H1 (cell line): Measurements from ENCODE around the gene CC2D1A. TPM values are rescaled to one million over a fixed set of nuclear protein-coding genes. Genes with fewer than 3 reads are reported as not detected.

Experiments used
- CHD1 ChIP-seq: IDR thresholded peaks from 2 replicates; pipeline ENCODE4 v1.6.1; 2012; ENCODE audit warnings: low read depth, low read length, improper control_type of control experiment
- CHD7 ChIP-seq: fragments of 300-600 bp; sonication (generic); IDR thresholded peaks from 2 replicates; pipeline ENCODE4 v1.7.1; 2012; ENCODE audit warnings: low read length, moderate library complexity, mild to moderate bottlenecking, inconsistent platforms; ENCODE audit not compliant: insufficient replicate concordance
- polyA plus RNA-seq, 7 experiments: library from polyadenylated mRNA; depleted of rRNA in 3 of 7; stranded (reverse) in 5 of 7; unstranded in 2 of 7; fragments of >200 nt in 5 of 7; fragments of 200-250 nt in 2 of 7; gene quantifications; 1 replicate in 5 of 7; 2 replicates in 1 of 7; 4 replicates in 1 of 7; pipeline versions ENCODE4 v1.2.1 to v1.2.3, GENCODE V29; 2011 to 2013; ENCODE audit warnings: missing spikeins in 2 of 7, mixed read lengths in 2 of 7
- total RNA-seq: library from RNA; stranded (reverse); fragmentation: NEBNext Ultra II Directional; extraction: Animal tissue kit (Norgen Biotek cat#: 25700); gene quantifications from 2 replicates; pipeline ENCODE4 v1.2.1, GENCODE V29; 2021

CC2D1A gene
- total and polyA plus RNA-seq, 2 of the 8 experiments (the other 6 are each of a cell fraction or from before 2014, with no cell fraction given) = 12.5 to 33.0 TPM

DNA sequence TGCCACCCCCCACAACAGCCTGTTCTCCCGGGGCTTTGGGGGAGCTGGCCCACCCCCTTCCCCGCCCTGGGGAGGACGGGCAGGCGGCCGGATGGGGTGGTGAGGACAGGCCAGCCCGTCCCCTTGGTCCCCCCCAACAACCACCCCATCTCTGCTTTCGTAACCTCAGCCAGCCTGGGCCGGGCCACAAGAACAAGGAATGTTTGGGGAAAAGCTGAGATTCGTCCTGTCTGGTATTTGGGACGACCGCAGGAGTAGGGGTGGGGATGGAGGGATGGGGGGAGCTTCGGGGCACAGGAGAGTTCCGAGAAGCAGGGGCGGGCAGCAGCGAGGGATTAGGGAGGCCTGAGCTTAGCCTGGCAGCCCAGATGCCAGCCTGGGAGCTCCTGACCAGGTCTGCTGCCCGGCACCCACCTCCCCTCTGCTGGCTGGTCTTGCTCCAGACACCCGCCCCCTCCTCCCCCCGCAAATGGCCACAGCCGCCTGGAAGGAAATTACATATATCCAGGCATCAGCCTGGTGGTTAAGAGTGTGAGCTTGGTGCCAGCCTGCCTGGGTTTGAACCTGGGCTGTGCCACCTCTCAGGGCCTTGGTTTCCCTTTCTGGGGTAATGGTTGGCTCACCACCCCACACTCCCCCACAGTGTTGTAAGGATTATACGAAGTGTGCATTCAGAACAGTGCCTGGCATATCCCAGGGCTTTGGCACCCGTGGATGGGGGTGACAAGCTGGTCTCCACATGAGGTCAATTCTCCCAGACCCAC, 32.5 kb downstream of the CC2D1A start, which contains the start of gene PODNL1 (continued):
- TF ChIP-seq CHD1 (no peak), CHD7 (no peak)
- TF ChIP-seq, all 59 proteins: peak for 0
